Nephron (organoid): ENCODE measurements around the gene LHX3.
A peak's percentile ranks its signal among the peaks of the same experiment; 100 is the strongest.

Source experiments
- H3K27ac Mint-ChIP-seq, 3 experiments: 2 replicates each; pipeline ENCODE4 v1.8.0; 2020; ENCODE audit warnings: mixed read lengths in 3 of 3, mild to moderate bottlenecking in 2 of 3, moderate library complexity in 1 of 3
- H3K27me3 Mint-ChIP-seq: 2 replicates; pipeline ENCODE4 v1.8.0; 2021; ENCODE audit warnings: low read depth, mild to moderate bottlenecking, moderate library complexity, mixed read lengths
- H3K36me3 Mint-ChIP-seq: 2 replicates; pipeline ENCODE4 v1.8.0; 2020; ENCODE audit warnings: low read depth, mixed read lengths
- H3K4me1 Mint-ChIP-seq: 2 replicates; pipeline ENCODE4 v1.8.0; 2020; ENCODE audit warnings: mixed read lengths
- H3K4me3 Mint-ChIP-seq, 3 experiments: 2 replicates each; pipeline ENCODE4 v1.8.0; 2020; ENCODE audit warnings: mild to moderate bottlenecking in 3 of 3, mixed read lengths in 3 of 3, moderate library complexity in 2 of 3
- H3K9me3 Mint-ChIP-seq: 2 replicates; pipeline ENCODE4 v1.8.0; 2020; ENCODE audit warnings: mixed read lengths
- CTCF ChIP-seq, 3 experiments: fragments of 200-600 bp; sonication (generic); IDR thresholded peaks; one replicate each; pipeline ENCODE4 v1.5.0; 2021; ENCODE audit warnings: antibody characterized with exemption in 3 of 3; ENCODE audit not compliant: unreplicated experiment in 3 of 3

The LHX3 gene

GRCh38 chr9:136250676-136251075 lies 45.7 kb upstream of the LHX3 start:
- Mint-ChIP-seq H3K4me3 (no peak overlapping the region), H3K27me3 (peaks cover 21% of the 10 kb centered on the region), H3K4me1 (peaks cover 15% of the 10 kb centered on the region), H3K36me3 (no peaks in the 10 kb centered on the region), H3K27ac (no peak overlapping the region), H3K9me3 (no peaks in the 10 kb centered on the region)
- TF ChIP-seq CTCF (IDR thresholded peaks at IDR 0.05; ENCODE audit: unreplicated experiment in 3 of 3), result no peak

- H3K36me3 Mint-ChIP-seq, result no peaks in the 10 kb centered on the region
- H3K4me3 Mint-ChIP-seq, result peak overlapping the region in 1 of 3 experiments; percentile 34
- H3K27me3 Mint-ChIP-seq, result peaks cover 21% of the 10 kb centered on the region
Measured at GRCh38 chr9:136249877-136250559, 45.1 kb upstream of the LHX3 start.

GRCh38 chr9:136248951-136249876 lies 44.3 kb upstream of the LHX3 start:
- TF ChIP-seq CTCF (IDR thresholded peaks at IDR 0.05; ENCODE audit: unreplicated experiment in 3 of 3), result no peak
- peaks cover 25% of the 10 kb centered on the region for H3K4me1 Mint-ChIP-seq
- no peaks in the 10 kb centered on the region for H3K36me3 Mint-ChIP-seq
- peak overlapping the region in 1 of 3 experiments; percentile 44 for H3K27ac Mint-ChIP-seq
- H3K27me3 Mint-ChIP-seq, result peaks cover 21% of the 10 kb centered on the region
- H3K4me3 Mint-ChIP-seq, result peak overlapping the region in 1 of 3 experiments; percentile 34
- no peaks in the 10 kb centered on the region for H3K9me3 Mint-ChIP-seq

More at GRCh38 chr9:136249877-136250559, 45.1 kb upstream of the LHX3 start:
- no peak for TF ChIP-seq CTCF (IDR thresholded peaks at IDR 0.05; ENCODE audit: unreplicated experiment in 3 of 3)
- H3K4me1 Mint-ChIP-seq, result peaks cover 17% of the 10 kb centered on the region
- no peaks in the 10 kb centered on the region for H3K9me3 Mint-ChIP-seq
- peak overlapping the region in 1 of 3 experiments; percentile 44 for H3K27ac Mint-ChIP-seq

- Mint-ChIP-seq H3K9me3 (no peaks in the 10 kb centered on the region), H3K36me3 (no peaks in the 10 kb centered on the region), H3K27ac (no peak overlapping the region), H3K27me3 (peaks cover 21% of the 10 kb centered on the region), H3K4me3 (peak overlapping the region in 1 of 3 experiments; percentile 20), H3K4me1 (peaks cover 36% of the 10 kb centered on the region)
- no peak for TF ChIP-seq CTCF (IDR thresholded peaks at IDR 0.05; ENCODE audit: unreplicated experiment in 3 of 3)
Measured at GRCh38 chr9:136247947-136248637, 43.2 kb upstream of the LHX3 start.

GRCh38 chr9:136247551-136247916 lies 42.6 kb upstream of the LHX3 start:
- H3K27ac Mint-ChIP-seq, result no peak overlapping the region
- peaks cover 21% of the 10 kb centered on the region for H3K27me3 Mint-ChIP-seq
- H3K4me1 Mint-ChIP-seq, result peaks cover 36% of the 10 kb centered on the region
- H3K36me3 Mint-ChIP-seq, result no peaks in the 10 kb centered on the region
- no peaks in the 10 kb centered on the region for H3K9me3 Mint-ChIP-seq
- peak overlapping the region; percentile 52 to 62 (median 53) for H3K4me3 Mint-ChIP-seq
- TF ChIP-seq CTCF (IDR thresholded peaks at IDR 0.05; ENCODE audit: unreplicated experiment in 3 of 3), result no peak
